ENCODE measurements around the gene IL1F10. TPM values are rescaled to one million over a fixed set of nuclear protein-coding genes. Genes with fewer than 3 reads are reported as not detected.

The IL1F10 gene
- total and polyA plus RNA-seq, 7 experiments from 2014 or later, result not detected

DNA sequence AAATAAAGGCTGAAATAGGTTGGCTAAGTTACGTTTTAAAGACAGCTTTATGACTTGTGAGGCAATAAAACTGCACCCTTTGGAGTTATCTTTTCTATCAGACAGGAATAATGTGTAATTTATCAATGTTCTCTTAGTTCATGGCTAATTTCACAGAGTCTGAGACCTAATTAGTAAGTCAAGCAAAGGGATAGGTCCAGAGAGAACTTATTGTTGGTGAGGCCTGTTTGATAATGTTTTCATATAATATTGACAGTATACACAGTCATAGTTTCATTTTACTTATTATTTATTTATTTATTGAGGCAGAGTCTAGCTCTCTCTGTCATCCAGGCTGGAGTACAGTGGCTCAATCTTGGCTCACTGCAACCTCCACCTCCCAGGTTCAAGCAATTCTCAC lies 10.7 kb upstream of the IL1F10 start:
- H3K4me1 Mint-ChIP-seq, result no peaks in the 10 kb centered on the region
- Histone ChIP-seq H3K4me1 (ENCODE audit: control insufficient read depth in 2 of 2, insufficient read depth in 2 of 2, low read length in 2 of 2) (no peaks in the 10 kb centered on the region), H3K36me3 (ENCODE audit: control insufficient read depth in 2 of 3, insufficient read depth in 3 of 3, low read length in 3 of 3) (no peaks in the 10 kb centered on the region), H3K9me3 (ENCODE audit: control insufficient read depth in 2 of 3, low read length in 3 of 3) (peaks cover 0 to 12% (median 0%) of the 10 kb centered on the region in 3 experiments), H3K4me3 (ENCODE audit: low read length) (no peak overlapping the region), H3K27ac (ENCODE audit: low read depth, low read length) (no peak overlapping the region), H3K27me3 (ENCODE audit: control insufficient read depth in 2 of 2, insufficient read depth in 2 of 2, low read length in 2 of 2) (no peaks in the 10 kb centered on the region)
- no peak overlapping the region for H3K4me3 Mint-ChIP-seq
- POLR2A ChIA-PET, result no interaction called here
- H3K27ac Mint-ChIP-seq, result no peak overlapping the region
- H3K36me3 Mint-ChIP-seq, result peaks cover 0 to 23% (median 7%) of the 10 kb centered on the region in 5 donors
- intact Hi-C loops (cut with micrococcal nuclease), result no loop called here
- no peak for ATAC-seq
- H3K27me3 Mint-ChIP-seq, result peaks cover 0 to 4% (median 0%) of the 10 kb centered on the region in 5 donors
- CTCF ChIA-PET, result no interaction called here
- no peak for DNase-seq
- H3K9me3 Mint-ChIP-seq, result peaks cover 8 to 33% (median 22%) of the 10 kb centered on the region in 11 donors

GRCh38 chr2:113058411-113058994 lies 9.3 kb upstream of the IL1F10 start:
- ChIA-PET POLR2A (interaction anchor here (1.2 kb wide), 1 partner anchor 71 kb away, joined by 3 read pairs; no protein-coding TSS in a partner anchor), CTCF (interaction anchor here (0.6 to 0.7 kb wide), 2 partner anchors 16 to 19 kb away, joined by 3 to 4 read pairs; no protein-coding TSS in a partner anchor)

DNA sequence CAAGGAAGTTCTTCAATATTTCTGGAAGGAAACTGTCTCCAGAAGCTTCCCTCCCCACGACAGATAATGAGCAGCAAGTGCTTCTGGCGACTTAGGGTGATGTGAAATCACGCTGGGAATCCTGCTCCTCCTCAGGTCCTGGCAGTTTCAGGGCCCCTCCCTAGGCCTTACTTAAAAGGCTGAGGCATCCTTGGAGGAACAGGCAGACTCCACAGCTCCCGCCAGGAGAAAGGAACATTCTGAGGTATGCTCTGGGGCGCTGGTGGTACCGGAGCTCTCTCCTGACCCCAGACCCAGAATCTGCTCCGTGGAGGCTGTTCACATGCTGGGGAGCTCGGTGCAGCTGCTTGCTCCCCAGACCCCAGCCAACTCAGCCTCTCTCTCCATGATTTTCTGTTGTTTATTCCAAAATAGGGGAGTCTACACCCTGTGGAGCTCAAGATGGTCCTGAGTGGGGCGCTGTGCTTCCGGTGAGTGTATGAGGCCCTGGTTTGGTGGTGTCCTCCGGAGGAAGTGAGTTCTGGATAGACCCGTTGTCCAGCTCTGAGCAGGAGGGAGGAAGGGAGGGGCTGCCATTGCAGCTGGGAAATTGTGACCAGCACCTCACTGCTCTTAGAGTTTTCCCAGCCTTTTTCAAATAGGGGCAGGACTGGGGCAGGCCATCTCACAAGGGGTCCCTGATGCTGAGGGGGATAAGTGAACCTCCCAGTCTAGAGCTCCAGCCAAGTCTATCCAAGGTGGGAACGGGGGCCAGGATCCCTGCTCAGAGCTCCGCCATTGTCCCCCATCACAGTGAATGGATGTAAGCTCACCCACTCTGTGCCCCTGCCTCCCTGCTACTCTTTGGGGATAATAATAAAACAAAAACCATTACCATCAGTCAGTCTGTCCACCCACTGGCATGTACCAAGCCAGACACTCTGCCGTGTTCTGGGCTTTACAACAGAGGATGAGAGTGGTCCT lies 8.5 kb upstream of the IL1F10 start, which contains the start of gene IL36RN:
IL36RN (plus strand) TSS at position 201 of the 963 bp plus-strand sequence; CDS start at position 442, 241 bp downstream.
- H3K4me3 ChIP-seq (ENCODE audit: low read length), result no peak within 1 kb of the TSS
- H3K36me3 ChIP-seq (ENCODE audit: control insufficient read depth in 2 of 3, insufficient read depth in 3 of 3, low read length in 3 of 3), result no peaks in the 10 kb centered on the region
- Mint-ChIP-seq H3K4me3 (no peak within 1 kb of the TSS), H3K36me3 (peaks cover 0 to 12% (median 3%) of the 10 kb centered on the region in 5 donors), H3K27ac (no peak within 1 kb of the TSS), H3K9me3 (peaks cover 4 to 21% (median 16%) of the 10 kb centered on the region in 11 donors), H3K4me1 (no peaks in the 10 kb centered on the region), H3K27me3 (peaks cover 0 to 9% (median 0%) of the 10 kb centered on the region in 5 donors)
- DNase-seq, result no peak
- H3K9me3 ChIP-seq (ENCODE audit: control insufficient read depth in 2 of 3, low read length in 3 of 3), result peaks cover 0 to 12% (median 0%) of the 10 kb centered on the region in 3 experiments
- ChIA-PET POLR2A (interaction anchor here (1.2 kb wide), 1 partner anchor 70 kb away, joined by 3 read pairs; no protein-coding TSS in a partner anchor), CTCF (interaction anchor here (0.6 to 0.7 kb wide), 2 partner anchors 17 to 18 kb away, joined by 3 to 4 read pairs; no protein-coding TSS in a partner anchor)
- intact Hi-C loops (cut with micrococcal nuclease), result no loop called here
- no peaks in the 10 kb centered on the region for H3K27me3 ChIP-seq (ENCODE audit: control insufficient read depth in 2 of 2, insufficient read depth in 2 of 2, low read length in 2 of 2)
- no peak for ATAC-seq
- no peaks in the 10 kb centered on the region for H3K4me1 ChIP-seq (ENCODE audit: control insufficient read depth in 2 of 2, insufficient read depth in 2 of 2, low read length in 2 of 2)
- no peak within 1 kb of the TSS for H3K27ac ChIP-seq (ENCODE audit: low read depth, low read length)

More at GRCh38 chr2:113058411-113058994, 9.3 kb upstream of the IL1F10 start:
- Mint-ChIP-seq H3K27me3 (peaks cover 0 to 6% (median 0%) of the 10 kb centered on the region in 5 donors), H3K9me3 (peaks cover 8 to 29% (median 21%) of the 10 kb centered on the region in 11 donors), H3K27ac (no peak overlapping the region), H3K36me3 (peaks cover 0 to 19% (median 7%) of the 10 kb centered on the region in 5 donors), H3K4me1 (no peaks in the 10 kb centered on the region), H3K4me3 (no peak overlapping the region)
- no peaks in the 10 kb centered on the region for H3K27me3 ChIP-seq (ENCODE audit: control insufficient read depth in 2 of 2, insufficient read depth in 2 of 2, low read length in 2 of 2)
- H3K4me3 ChIP-seq (ENCODE audit: low read length), result no peak overlapping the region
- DNase-seq (no peak), ATAC-seq (no peak)
- H3K36me3 ChIP-seq (ENCODE audit: control insufficient read depth in 2 of 3, insufficient read depth in 3 of 3, low read length in 3 of 3), result no peaks in the 10 kb centered on the region
- no peak overlapping the region for H3K27ac ChIP-seq (ENCODE audit: low read depth, low read length)
- no peaks in the 10 kb centered on the region for H3K4me1 ChIP-seq (ENCODE audit: control insufficient read depth in 2 of 2, insufficient read depth in 2 of 2, low read length in 2 of 2)
- H3K9me3 ChIP-seq (ENCODE audit: control insufficient read depth in 2 of 3, low read length in 3 of 3), result peaks cover 0 to 12% (median 0%) of the 10 kb centered on the region in 3 experiments
- intact Hi-C loops (cut with micrococcal nuclease), result no loop called here

GRCh38 chr2:113060396-113060795 lies 7.4 kb upstream of the IL1F10 start:
- H3K4me1 ChIP-seq (ENCODE audit: control insufficient read depth in 2 of 2, insufficient read depth in 2 of 2, low read length in 2 of 2), result no peaks in the 10 kb centered on the region
- peaks cover 0 to 4% (median 0%) of the 10 kb centered on the region in 3 experiments for H3K9me3 ChIP-seq (ENCODE audit: control insufficient read depth in 2 of 3, low read length in 3 of 3)
- no peaks in the 10 kb centered on the region for H3K27me3 ChIP-seq (ENCODE audit: control insufficient read depth in 2 of 2, insufficient read depth in 2 of 2, low read length in 2 of 2)
- no peak for DNase-seq
- Mint-ChIP-seq H3K36me3 (peaks cover 0 to 5% (median 3%) of the 10 kb centered on the region in 5 donors), H3K4me1 (no peaks in the 10 kb centered on the region), H3K27ac (no peak overlapping the region), H3K9me3 (peaks cover 0 to 13% (median 7%) of the 10 kb centered on the region in 11 donors), H3K4me3 (no peak overlapping the region), H3K27me3 (peaks cover 0 to 11% (median 0%) of the 10 kb centered on the region in 5 donors)
- H3K27ac ChIP-seq (ENCODE audit: low read depth, low read length), result no peak overlapping the region
- H3K4me3 ChIP-seq (ENCODE audit: low read length), result no peak overlapping the region
- no peaks in the 10 kb centered on the region for H3K36me3 ChIP-seq (ENCODE audit: control insufficient read depth in 2 of 3, insufficient read depth in 3 of 3, low read length in 3 of 3)
- peak; percentile 22 for ATAC-seq
- ChIA-PET CTCF (no interaction called here), POLR2A (no interaction called here)
- intact Hi-C loops (cut with micrococcal nuclease), result no loop called here

DNA sequence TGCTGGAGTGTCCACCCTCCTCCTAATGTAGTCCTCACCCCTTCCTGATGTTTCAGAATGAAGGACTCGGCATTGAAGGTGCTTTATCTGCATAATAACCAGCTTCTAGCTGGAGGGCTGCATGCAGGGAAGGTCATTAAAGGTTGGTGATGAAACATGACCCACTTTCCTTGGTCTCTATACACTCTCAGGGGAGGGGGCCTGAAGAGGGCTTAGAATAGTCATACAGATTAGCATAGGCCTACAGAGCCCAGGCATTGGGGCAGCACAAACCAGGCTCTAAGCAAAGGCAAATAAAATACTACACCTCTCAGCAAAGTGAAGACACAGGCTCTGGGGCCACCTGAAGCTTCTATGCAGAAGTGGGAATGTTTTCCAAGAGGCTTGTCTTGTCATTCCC lies 7.0 kb upstream of the IL1F10 start:
- no peak overlapping the region for H3K27ac Mint-ChIP-seq
- no peak for ATAC-seq

DNA sequence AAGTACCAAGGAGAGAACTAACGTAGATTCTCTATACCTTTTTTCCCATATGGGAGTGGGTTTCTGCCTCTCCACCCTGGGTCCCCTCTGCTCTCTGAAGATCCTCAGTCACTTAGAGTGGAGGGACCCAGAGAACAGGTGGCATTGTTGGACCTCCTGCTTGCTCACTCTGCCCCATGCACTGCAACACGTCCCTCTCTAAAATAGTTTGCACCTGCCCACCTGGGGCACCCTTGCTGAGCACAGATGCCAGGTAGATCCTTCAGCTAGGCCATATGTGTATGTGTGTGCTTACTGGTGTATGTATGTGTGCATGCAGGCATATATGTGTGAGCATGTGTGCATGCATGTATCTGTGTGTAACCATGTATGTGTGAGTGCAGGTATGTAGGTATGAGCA lies 6.5 kb upstream of the IL1F10 start:
- no peak overlapping the region for H3K4me3 ChIP-seq (ENCODE audit: low read length)
- H3K4me1 ChIP-seq (ENCODE audit: control insufficient read depth in 2 of 2, insufficient read depth in 2 of 2, low read length in 2 of 2), result no peaks in the 10 kb centered on the region
- no peaks in the 10 kb centered on the region for H3K36me3 ChIP-seq (ENCODE audit: control insufficient read depth in 2 of 3, insufficient read depth in 3 of 3, low read length in 3 of 3)
- POLR2A ChIA-PET, result no interaction called here
- peaks cover 0 to 11% (median 0%) of the 10 kb centered on the region in 5 donors for H3K27me3 Mint-ChIP-seq
- intact Hi-C loops (cut with micrococcal nuclease), result no loop called here
- no peaks in the 10 kb centered on the region for H3K27me3 ChIP-seq (ENCODE audit: control insufficient read depth in 2 of 2, insufficient read depth in 2 of 2, low read length in 2 of 2)
- no peak overlapping the region for H3K4me3 Mint-ChIP-seq
- H3K9me3 Mint-ChIP-seq, result peaks cover 0 to 6% (median under 1%) of the 10 kb centered on the region in 11 donors
- no peaks in the 10 kb centered on the region for H3K9me3 ChIP-seq (ENCODE audit: control insufficient read depth in 2 of 3, low read length in 3 of 3)
- no peak overlapping the region for H3K27ac ChIP-seq (ENCODE audit: low read depth, low read length)
- ATAC-seq, result no peak
- peaks cover 0 to 5% (median 0%) of the 10 kb centered on the region in 5 donors for H3K36me3 Mint-ChIP-seq
- no peaks in the 10 kb centered on the region for H3K4me1 Mint-ChIP-seq
- DNase-seq, result no peak
- CTCF ChIA-PET, result no interaction called here
- peak overlapping the region in 1 of 9 donors; percentile 44 for H3K27ac Mint-ChIP-seq

More for the DNA sequence above, 7.0 kb upstream of the IL1F10 start:
- H3K9me3 ChIP-seq (ENCODE audit: control insufficient read depth in 2 of 3, low read length in 3 of 3), result peaks cover 0 to under 1% (median 0%) of the 10 kb centered on the region in 3 experiments
- Mint-ChIP-seq H3K4me1 (no peaks in the 10 kb centered on the region), H3K9me3 (peaks cover 0 to 11% (median 3%) of the 10 kb centered on the region in 11 donors), H3K36me3 (peaks cover 0 to 5% (median 1%) of the 10 kb centered on the region in 5 donors), H3K27me3 (peaks cover 0 to 11% (median 0%) of the 10 kb centered on the region in 5 donors), H3K4me3 (no peak overlapping the region)
- H3K4me1 ChIP-seq (ENCODE audit: control insufficient read depth in 2 of 2, insufficient read depth in 2 of 2, low read length in 2 of 2), result no peaks in the 10 kb centered on the region
- CTCF ChIA-PET, result no interaction called here
- no peaks in the 10 kb centered on the region for H3K36me3 ChIP-seq (ENCODE audit: control insufficient read depth in 2 of 3, insufficient read depth in 3 of 3, low read length in 3 of 3)
- intact Hi-C loops (cut with micrococcal nuclease), result no loop called here
- no peak overlapping the region for H3K27ac ChIP-seq (ENCODE audit: low read depth, low read length)
- POLR2A ChIA-PET, result no interaction called here
- no peaks in the 10 kb centered on the region for H3K27me3 ChIP-seq (ENCODE audit: control insufficient read depth in 2 of 2, insufficient read depth in 2 of 2, low read length in 2 of 2)
- no peak for DNase-seq
- no peak overlapping the region for H3K4me3 ChIP-seq (ENCODE audit: low read length)
